Hematopoietic multipotent progenitor cell treated with erythropoietin and hydrocortisone succinate and interleukin-3 and kit ligand, for 15 days (in vitro differentiated cells): ENCODE measurements around the gene LDLR.
"Not testable (repeated sequence)": the region's sequence is repeated elsewhere in the genome, so short reads cannot be mapped to it uniquely, and the experiment has no call there.

Experiments used
- DNase-seq: peaks from one replicate; pipeline ENCODE4 v3.0.0-alpha.2; 2015; ENCODE audit warnings: low spot score

Gene LDLR

DNA sequence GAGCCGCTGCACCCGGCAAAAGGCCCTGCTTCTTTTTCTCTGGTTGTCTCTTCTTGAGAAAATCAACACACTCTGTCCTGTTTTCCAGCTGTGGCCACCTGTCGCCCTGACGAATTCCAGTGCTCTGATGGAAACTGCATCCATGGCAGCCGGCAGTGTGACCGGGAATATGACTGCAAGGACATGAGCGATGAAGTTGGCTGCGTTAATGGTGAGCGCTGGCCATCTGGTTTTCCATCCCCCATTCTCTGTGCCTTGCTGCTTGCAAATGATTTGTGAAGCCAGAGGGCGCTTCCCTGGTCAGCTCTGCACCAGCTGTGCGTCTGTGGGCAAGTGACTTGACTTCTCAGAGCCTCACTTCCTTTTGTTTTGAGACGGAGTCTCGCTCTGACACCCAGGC, 17.2 kb downstream of the LDLR start:
- DNase-seq, result no peak

DNA sequence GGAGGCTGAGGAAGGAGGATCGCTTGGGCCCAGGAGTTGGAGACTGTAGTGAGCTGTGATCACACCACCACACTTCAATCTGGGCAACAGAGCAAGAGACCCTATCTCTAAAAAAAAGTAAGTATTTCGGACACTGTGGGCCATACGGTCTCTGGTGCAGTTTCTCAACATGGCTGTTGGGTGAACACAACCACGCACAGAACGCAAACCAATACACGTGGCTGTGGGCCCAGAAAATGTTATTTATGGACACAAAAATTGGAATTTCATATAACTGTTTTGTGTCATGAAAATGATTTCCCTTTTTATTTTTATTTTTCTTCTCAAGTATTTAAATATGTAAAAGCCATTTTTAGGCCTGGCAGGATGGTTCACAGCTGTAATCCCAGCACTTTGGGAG, 19.5 kb downstream of the LDLR start:
- DNase-seq, result no peak

DNA sequence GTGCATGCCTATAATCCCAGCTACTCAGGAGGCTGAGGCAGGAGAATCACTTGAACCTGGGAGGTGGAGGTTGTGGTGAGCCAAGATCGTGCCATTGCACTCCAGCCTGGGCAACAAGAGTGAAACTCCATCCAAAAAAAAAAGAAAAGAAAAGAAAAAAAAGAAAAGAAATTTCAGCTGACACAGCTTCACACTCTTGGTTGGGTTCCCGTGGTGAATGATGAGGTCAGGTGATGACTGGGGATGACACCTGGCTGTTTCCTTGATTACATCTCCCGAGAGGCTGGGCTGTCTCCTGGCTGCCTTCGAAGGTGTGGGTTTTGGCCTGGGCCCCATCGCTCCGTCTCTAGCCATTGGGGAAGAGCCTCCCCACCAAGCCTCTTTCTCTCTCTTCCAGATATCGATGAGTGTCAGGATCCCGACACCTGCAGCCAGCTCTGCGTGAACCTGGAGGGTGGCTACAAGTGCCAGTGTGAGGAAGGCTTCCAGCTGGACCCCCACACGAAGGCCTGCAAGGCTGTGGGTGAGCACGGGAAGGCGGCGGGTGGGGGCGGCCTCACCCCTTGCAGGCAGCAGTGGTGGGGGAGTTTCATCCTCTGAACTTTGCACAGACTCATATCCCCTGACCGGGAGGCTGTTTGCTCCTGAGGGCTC, 22.0 kb downstream of the LDLR start:
- no peak for DNase-seq

DNA sequence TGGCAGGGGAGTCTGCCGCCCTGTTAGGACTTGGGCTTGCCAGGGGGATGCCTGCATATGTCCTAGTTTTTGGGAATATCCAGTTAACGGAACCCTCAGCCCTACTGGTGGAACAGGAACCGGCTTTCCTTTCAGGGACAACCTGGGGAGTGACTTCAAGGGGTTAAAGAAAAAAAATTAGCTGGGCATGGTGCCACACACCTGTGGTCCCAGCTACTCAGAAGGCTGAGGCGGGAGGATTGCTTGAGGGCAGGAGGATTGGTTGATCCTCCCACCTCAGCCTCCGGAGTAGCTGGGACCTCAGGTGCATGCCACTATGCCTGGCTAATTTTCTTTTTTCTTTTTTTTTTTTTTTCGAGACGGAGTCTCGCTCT, 22.5 kb downstream of the LDLR start:
- DNase-seq, result no peak

DNA sequence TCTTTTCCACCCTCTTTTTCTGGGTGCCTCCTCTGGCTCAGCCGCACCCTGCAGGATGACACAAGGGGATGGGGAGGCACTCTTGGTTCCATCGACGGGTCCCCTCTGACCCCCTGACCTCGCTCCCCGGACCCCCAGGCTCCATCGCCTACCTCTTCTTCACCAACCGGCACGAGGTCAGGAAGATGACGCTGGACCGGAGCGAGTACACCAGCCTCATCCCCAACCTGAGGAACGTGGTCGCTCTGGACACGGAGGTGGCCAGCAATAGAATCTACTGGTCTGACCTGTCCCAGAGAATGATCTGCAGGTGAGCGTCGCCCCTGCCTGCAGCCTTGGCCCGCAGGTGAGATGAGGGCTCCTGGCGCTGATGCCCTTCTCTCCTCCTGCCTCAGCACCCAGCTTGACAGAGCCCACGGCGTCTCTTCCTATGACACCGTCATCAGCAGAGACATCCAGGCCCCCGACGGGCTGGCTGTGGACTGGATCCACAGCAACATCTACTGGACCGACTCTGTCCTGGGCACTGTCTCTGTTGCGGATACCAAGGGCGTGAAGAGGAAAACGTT, 24.0 kb downstream of the LDLR start:
- no peak for DNase-seq

DNA sequence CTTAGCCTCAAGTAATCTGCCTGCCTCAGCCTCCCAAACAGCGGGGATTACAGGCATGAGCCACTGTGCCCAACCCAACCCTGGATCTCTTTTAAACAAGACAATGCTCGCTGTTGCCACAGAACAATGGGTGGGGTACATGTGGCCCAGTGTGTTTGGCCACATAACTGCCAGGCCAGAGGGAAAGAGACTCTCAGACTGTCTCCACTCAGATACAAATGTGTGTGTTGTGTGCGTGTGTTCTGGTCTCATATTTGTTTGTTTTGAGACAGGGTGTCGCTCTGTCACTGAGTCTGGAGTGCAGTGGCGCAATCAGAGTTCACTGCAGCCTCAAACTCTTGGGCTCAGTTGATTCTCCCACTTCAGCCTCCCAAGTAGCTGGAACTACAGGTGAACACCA, 25.8 kb downstream of the LDLR start:
- DNase-seq, result no peak

DNA sequence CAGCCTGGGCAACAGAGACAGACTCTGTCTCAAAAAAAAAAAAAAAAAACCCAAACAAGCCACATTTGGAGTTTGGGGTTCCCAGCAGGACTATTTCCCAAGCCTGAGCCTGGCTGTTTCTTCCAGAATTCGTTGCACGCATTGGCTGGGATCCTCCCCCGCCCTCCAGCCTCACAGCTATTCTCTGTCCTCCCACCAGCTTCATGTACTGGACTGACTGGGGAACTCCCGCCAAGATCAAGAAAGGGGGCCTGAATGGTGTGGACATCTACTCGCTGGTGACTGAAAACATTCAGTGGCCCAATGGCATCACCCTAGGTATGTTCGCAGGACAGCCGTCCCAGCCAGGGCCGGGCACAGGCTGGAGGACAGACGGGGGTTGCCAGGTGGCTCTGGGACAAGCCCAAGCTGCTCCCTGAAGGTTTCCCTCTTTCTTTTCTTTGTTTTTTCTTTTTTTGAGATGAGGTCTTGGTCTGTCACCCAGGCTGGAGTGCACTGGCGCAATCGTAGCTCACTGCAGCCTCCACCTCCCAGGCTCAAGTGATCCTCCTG, 26.7 kb downstream of the LDLR start:
- DNase-seq, result no peak

DNA sequence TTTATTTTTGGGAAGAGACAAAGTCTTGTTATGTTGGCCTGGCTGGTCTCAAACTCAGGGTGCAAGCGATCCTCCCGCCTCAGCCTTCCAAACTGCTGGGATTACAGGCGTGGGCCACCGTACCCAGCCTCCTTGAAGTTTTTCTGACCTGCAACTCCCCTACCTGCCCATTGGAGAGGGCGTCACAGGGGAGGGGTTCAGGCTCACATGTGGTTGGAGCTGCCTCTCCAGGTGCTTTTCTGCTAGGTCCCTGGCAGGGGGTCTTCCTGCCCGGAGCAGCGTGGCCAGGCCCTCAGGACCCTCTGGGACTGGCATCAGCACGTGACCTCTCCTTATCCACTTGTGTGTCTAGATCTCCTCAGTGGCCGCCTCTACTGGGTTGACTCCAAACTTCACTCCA, 27.2 kb downstream of the LDLR start:
- no peak for DNase-seq

DNA sequence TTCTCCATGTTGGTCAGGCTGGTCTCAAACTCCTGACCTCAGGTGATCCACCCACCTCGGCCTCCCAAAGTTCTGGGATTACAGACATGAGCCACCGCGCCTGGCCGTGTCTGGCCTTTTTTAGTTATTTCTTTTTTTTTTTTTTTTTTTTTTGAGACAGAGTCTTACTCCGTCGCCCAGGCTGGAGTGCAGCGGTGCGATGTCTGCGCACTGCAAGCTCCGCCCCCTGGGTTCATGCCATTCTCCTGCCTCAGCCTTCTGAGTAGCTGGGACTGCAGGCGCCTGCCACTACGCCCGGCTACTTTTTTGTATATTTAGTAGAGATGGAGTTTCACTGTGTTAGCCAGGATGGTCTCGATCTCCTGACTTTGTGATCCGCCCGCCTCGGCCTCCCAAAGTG, 32.7 kb downstream of the LDLR start:
- DNase-seq, result not testable (repeated sequence)

DNA sequence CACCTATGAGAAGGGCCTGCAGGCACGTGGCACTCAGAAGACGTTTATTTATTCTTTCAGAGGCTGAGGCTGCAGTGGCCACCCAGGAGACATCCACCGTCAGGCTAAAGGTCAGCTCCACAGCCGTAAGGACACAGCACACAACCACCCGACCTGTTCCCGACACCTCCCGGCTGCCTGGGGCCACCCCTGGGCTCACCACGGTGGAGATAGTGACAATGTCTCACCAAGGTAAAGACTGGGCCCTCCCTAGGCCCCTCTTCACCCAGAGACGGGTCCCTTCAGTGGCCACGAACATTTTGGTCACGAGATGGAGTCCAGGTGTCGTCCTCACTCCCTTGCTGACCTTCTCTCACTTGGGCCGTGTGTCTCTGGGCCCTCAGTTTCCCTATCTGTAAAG, 33.9 kb downstream of the LDLR start:
- no peak for DNase-seq

DNA sequence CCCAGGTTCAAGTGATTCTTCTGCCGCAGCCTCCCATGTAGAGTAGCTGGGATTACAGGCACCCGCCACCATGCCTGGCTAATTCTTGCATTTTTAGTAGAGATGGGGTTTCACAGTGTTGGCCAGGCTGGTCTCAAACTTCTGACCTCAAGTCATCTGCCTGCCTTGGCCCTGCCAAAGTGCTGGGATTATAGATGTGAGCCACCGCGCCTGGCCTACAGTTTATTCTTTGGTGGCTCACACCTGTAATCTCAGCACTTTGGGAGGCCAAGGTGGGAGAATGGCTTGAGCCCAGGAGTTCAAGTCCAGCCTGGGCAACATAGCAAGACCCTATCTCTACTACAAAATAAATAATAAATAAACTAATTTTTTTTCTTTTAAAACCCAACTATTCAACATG, 34.9 kb downstream of the LDLR start:
- not testable (repeated sequence) for DNase-seq

DNA sequence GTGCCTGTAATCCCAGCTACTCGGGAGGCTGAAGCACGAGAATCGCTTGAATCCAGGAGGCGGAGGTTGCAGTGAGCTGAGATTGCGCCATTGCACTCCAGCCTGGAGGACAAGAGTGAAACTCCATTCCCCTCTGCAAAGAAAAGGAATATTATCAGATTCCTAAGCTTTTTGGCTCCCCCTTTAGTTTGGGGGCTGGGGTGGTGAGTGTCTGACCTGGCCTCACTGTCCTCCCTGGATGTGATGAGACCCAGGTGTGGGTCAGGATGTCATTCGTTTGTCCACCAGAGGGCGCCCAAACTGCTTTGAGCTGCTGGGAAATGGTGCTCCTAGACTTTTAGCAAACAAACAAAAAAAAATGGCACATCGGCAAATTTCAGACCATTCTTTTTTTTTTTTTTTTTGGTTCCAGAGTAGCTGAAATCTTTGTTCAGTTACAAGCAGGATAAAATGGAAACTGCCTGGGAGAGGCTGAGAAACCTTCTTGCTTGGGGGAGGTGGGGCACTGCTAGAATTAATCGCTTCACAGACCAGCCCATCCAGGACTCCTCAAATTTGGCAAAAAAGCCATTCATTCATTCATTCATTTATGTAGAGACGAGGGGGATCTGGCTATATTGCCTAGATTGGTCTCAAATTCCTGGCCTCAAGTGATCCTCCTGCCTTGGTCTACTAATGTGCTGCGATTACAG, 36.9 kb downstream of the LDLR start:
- peak; percentile 84 for DNase-seq

DNA sequence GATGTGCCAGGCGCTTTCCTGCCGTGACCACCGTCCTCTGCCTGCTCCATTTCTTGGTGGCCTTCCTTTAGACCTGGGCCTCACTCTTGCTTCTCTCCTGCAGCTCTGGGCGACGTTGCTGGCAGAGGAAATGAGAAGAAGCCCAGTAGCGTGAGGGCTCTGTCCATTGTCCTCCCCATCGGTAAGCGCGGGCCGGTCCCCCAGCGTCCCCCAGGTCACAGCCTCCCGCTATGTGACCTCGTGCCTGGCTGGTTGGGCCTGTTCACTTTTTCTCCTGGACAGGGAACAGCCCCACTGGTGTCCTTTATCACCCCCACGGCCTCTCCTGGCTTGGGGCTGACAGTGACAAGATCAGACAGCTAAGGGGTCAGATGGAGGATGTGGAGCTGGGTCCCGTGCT, 38.6 kb downstream of the LDLR start:
- DNase-seq, result no peak

DNA sequence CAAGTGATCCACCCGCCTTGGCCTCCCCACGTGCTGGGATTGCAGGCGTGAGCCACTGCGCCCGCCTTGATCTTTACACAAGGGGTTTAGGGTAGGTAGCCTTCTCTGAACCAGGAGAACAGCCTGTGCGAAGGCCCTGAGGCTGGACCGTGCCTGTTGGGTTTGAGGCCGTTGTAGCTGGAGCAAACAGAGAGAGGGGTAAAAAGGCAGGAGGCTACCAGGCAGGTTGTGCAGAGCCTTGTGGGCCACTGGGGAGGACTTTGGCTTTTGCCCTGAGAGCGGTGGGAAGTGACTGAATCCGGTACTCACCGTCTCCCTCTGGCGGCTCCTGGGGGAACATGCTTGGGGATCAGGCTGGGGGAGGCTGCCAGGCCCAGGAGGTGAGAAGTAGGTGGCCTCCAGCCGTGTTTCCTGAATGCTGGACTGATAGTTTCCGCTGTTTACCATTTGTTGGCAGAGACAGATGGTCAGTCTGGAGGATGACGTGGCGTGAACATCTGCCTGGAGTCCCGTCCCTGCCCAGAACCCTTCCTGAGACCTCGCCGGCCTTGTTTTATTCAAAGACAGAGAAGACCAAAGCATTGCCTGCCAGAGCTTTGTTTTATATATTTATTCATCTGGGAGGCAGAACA, 41.7 kb downstream of the LDLR start:
- DNase-seq, result peak; percentile 80

DNA sequence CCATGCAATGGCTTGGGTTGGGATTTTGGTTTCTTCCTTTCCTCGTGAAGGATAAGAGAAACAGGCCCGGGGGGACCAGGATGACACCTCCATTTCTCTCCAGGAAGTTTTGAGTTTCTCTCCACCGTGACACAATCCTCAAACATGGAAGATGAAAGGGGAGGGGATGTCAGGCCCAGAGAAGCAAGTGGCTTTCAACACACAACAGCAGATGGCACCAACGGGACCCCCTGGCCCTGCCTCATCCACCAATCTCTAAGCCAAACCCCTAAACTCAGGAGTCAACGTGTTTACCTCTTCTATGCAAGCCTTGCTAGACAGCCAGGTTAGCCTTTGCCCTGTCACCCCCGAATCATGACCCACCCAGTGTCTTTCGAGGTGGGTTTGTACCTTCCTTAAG, 42.2 kb downstream of the LDLR start:
- DNase-seq, result no peak

DNA sequence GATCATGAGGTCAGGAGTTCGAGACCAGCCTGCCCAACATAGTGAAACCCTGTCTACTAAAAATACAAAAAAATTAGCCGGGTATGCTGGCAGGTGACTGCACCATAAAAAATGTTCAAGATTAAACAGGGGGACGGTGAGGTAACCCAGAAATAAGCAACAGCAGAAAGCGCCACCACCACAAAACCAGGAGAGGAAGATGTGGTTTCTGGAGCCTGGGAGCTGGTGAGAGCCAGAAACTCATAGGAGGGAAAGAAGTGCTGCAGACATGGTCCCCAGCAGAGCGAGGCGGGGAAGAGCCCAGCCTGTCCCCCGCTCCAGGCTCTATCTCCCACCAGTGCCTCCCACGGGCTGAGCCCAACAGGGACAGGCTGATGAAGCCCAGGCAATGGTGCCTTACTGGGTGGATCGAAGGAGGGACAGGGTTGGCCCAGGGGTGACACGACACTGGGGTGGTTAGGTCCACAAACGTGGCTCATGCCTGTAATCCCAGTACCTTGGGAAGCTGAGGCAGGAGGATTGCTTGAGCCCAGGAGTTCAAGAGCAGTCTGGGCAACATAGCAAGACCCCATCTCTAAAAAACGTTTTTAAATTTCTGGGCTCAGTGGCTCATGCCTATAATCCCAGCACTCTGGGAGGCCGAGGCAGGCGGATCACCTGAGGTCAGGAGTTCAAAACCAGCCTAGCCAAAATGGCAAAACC, 47.3 kb downstream of the LDLR start:
- DNase-seq, result no peak

DNA sequence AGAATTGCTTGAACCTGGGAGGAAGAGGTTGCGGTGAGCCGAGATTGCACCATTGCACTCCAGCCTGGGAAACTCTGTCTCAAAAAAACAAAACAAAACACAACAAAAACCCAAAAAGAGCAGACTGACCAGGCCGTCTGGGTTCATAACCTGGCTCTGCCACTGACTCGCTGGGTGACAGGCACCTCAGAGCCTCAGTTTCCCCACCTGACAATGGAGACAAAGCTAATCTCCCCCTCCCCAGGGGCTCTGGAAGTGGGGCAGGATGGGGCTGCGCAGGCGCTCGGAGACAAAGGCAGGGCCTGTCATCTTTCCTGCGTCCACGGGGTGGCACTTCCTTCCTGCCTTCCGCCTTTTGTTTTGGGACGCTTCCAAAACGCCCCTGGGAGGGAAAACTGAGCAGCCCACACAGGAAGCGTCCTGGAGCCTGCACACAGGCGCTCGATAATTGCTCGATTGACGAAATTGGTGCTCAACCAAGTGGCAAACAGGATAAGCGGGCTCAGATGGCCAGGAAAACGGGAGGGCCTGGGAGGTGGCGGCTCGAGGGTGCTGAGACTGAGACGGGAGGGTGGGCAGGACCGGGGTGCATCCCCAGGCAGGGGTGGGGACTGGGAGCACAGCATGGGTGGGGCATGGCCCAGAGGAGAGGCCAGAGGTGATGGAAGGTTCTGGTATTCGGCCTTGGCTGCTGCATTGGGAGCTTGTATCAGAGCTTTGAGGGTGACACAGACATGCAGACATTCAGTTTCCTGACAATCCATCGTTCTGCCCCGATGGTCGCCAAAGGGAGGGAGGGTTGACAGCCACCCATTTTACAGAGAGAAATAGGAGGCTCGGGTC, 48.5 kb downstream of the LDLR start:
- peak; percentile 68 for DNase-seq

DNA sequence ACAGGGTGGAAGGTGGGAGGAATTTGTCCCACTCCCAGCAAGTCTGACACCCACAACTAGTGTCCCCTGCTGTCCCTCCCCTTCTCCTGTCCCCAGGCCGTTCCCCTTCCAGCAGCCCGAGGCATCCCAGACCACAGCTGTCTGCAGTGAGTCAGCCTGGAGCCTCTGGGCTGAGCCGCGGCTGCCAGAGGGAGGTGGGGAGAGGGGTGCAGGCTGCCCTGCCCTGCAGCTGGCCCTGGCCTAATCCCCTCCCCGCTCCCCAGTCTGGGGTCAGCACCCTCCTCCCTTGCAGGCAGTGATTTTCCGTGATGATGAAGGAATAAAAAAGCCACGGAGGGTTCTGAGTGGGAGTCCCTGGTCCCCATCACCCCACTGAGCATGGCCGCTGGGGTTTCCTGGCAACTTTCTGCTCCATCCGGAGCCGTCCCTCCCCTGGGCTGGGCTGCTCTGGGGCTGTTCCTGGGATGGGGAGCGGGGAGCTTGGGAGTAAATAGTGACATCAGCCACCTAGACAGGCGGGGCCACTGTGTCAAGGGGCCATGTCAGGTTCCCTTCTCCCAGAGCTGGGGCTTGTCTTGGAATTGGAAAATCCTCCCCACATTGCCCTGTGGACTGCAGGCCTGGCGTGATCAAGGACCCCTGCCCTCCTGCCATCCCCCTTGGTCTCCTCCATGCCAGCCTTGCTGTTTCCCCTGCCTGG, 49.5 kb downstream of the LDLR start:
- no peak for DNase-seq

DNA sequence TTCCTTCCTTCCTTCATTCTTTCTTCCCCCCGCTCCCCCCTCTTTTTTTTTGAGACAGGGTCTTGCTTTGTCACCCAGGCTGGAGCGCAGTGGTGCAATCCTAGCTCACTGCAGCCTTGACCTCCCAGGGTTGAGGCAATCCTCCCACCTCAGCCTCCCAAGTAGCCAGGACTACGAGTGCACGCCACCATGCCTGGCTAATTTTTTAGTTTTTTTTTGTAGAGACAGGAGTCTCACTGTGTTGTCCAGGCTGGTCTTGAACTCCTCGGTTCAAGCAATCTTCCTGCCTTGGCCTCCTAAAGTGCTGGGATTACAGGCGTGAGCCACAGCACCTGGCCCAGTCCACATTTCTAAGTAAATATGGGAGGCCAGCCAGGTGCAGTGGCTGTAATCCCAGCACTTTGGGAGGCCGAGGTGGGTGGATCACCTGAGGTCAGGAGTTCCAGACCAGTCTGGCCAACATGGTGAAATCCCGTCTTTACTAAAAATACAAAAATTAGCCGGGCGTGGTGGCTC, 50.8 kb downstream of the LDLR start:
- not testable (repeated sequence) for DNase-seq

DNA sequence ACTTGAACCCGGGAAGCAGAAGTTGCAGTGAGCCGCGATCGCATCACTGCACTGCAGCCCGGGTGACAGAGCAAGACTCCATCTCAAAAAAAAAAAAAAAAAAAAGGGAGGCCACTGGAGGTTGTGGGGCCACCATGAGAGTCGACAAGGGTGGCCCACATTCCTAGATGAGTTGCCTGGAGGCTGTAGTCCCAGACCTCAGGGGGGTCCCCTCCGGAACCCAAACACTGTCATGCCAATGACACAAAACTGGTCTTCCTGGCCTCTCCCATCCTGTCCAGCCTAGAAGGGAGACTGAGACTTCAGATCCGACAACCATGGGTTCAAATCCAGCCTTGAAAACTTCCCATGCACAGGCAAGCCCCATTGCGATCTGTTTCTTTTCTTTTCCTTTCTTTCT, 51.6 kb downstream of the LDLR start:
- DNase-seq, result no peak
